OCI-LY1 (cell line): ENCODE results near the gene RAB6A.

Experiments used
- H2AFZ ChIP-seq: fragments of 200-600 bp; sonication (generic), shearing (Covaris generic); 2 replicates; pipeline ENCODE4 v1.6.0; 2014; ENCODE audit warnings: antibody characterized with exemption, mild to moderate bottlenecking, low read length
- H3F3A ChIP-seq: fragments of 200-600 bp; sonication (generic), shearing (Covaris generic); 2 replicates; pipeline ENCODE4 v1.6.0; 2014; ENCODE audit warnings: mild to moderate bottlenecking, antibody characterized with exemption, low read length, moderate library complexity; ENCODE audit not compliant: insufficient read depth
- H3K27ac ChIP-seq: fragments of 200-600 bp; sonication (generic); 2 replicates; pipeline ENCODE4 v1.5.1; 2014; ENCODE audit warnings: low read length, mixed run types, mild to moderate bottlenecking, low read depth; ENCODE audit not compliant: poor library complexity, severe bottlenecking
- H3K27me3 ChIP-seq: fragments of 200-600 bp; sonication (generic); 2 replicates; pipeline ENCODE4 v1.6.0; 2014; ENCODE audit warnings: antibody characterized with exemption, mild to moderate bottlenecking, low read length, moderate library complexity; ENCODE audit not compliant: insufficient read depth
- H3K36me3 ChIP-seq: fragments of 200-600 bp; sonication (generic); 2 replicates; pipeline ENCODE4 v1.6.1; 2014; ENCODE audit warnings: mild to moderate bottlenecking, antibody characterized with exemption, low read length, moderate library complexity, mixed read lengths; ENCODE audit not compliant: insufficient read depth
- H3K4me1 ChIP-seq: fragments of 200-600 bp; sonication (generic); 2 replicates; pipeline ENCODE4 v1.5.1; 2014; ENCODE audit warnings: mild to moderate bottlenecking, low read length, moderate library complexity; ENCODE audit not compliant: insufficient read depth, severe bottlenecking
- H3K4me2 ChIP-seq: fragments of 200-600 bp; sonication (generic), shearing (Covaris generic); 2 replicates; pipeline ENCODE4 v1.6.1; 2014; ENCODE audit warnings: low read length
- H3K4me3 ChIP-seq: fragments of 200-600 bp; sonication (generic); 2 replicates; pipeline ENCODE4 v1.5.1; 2014; ENCODE audit warnings: low read length, low read depth, mild to moderate bottlenecking, mixed read lengths; ENCODE audit not compliant: poor library complexity, severe bottlenecking
- H3K79me2 ChIP-seq: fragments of 200-600 bp; shearing (Covaris generic); 2 replicates; pipeline ENCODE4 v1.6.1; 2016; ENCODE audit warnings: mixed run types, low read length, mixed read lengths; ENCODE audit not compliant: insufficient read depth
- H3K9ac ChIP-seq: fragments of 200-600 bp; sonication (generic), shearing (Covaris generic); 2 replicates; pipeline ENCODE4 v1.6.1; 2014; ENCODE audit warnings: mild to moderate bottlenecking, low read length, mixed read lengths
- H3K9me2 ChIP-seq: fragments of 200-600 bp; sonication (generic), shearing (Covaris generic); 2 replicates; pipeline ENCODE4 v1.6.1; 2014; ENCODE audit warnings: low read depth, mild to moderate bottlenecking, low read length, mixed read lengths
- H3K9me3 ChIP-seq: fragments of 200-600 bp; shearing (Covaris generic); 2 replicates; pipeline ENCODE4 v1.6.1; 2014; ENCODE audit warnings: low read length, mixed read lengths
- H4K20me1 ChIP-seq: fragments of 200-600 bp; sonication (generic), shearing (Covaris generic); 2 replicates; pipeline ENCODE4 v1.6.0; 2016; ENCODE audit warnings: mild to moderate bottlenecking, low read length; ENCODE audit not compliant: insufficient read depth
- EZH2 ChIP-seq: fragments of 200-600 bp; sonication (generic), shearing (Covaris generic); IDR thresholded peaks from 2 replicates; pipeline ENCODE4 v1.8.0; 2017; ENCODE audit warnings: borderline replicate concordance, mixed run types, mild to moderate bottlenecking, antibody characterized with exemption, low read length, moderate library complexity, mixed read lengths
- TF ChIP-seq, protein P1 (sequence below): fragments of 200-600 bp; sonication (generic), shearing (Covaris generic); IDR thresholded peaks from 2 replicates; pipeline ENCODE4 v1.5.1; 2017; ENCODE audit warnings: mild to moderate bottlenecking, antibody characterized with exemption, low read length, moderate library complexity, mixed read lengths

Gene RAB6A

DNA sequence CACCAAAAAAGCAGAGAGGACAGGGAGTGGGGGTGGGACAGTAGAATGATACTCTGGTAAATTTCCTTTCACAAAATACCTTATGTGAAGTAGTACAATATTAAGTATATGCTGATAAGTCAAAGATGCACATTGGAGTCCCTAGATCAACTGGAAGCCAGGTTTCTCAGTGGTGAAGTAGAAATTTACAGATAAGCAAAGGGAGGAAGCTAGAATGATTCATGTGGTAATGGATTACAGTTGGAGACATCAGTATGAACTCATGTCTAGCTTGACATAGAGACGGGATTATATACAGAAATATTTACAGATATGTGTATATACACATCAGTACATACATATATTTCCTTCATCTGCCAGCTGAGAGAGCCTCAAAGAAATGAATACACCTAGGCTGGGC, 93.0 kb downstream of the RAB6A start:
- TF ChIP-seq, protein P1, sequence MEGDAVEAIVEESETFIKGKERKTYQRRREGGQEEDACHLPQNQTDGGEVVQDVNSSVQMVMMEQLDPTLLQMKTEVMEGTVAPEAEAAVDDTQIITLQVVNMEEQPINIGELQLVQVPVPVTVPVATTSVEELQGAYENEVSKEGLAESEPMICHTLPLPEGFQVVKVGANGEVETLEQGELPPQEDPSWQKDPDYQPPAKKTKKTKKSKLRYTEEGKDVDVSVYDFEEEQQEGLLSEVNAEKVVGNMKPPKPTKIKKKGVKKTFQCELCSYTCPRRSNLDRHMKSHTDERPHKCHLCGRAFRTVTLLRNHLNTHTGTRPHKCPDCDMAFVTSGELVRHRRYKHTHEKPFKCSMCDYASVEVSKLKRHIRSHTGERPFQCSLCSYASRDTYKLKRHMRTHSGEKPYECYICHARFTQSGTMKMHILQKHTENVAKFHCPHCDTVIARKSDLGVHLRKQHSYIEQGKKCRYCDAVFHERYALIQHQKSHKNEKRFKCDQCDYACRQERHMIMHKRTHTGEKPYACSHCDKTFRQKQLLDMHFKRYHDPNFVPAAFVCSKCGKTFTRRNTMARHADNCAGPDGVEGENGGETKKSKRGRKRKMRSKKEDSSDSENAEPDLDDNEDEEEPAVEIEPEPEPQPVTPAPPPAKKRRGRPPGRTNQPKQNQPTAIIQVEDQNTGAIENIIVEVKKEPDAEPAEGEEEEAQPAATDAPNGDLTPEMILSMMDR = no peak
- no peak for TF ChIP-seq EZH2
- Histone ChIP-seq H3K79me2 (no peaks in the 10 kb centered on the region), H3K36me3 (no peaks in the 10 kb centered on the region), H3K27me3 (no peaks in the 10 kb centered on the region), H3K27ac (no peak overlapping the region), H3K9me2 (no peaks in the 10 kb centered on the region), H3K4me1 (no peaks in the 10 kb centered on the region), H3K4me2 (no peak overlapping the region), H3K4me3 (no peak overlapping the region), H2AFZ (no peak overlapping the region), H3K9me3 (no peaks in the 10 kb centered on the region), H3F3A (no peaks in the 10 kb centered on the region), H4K20me1 (no peaks in the 10 kb centered on the region), H3K9ac (no peak overlapping the region)

DNA sequence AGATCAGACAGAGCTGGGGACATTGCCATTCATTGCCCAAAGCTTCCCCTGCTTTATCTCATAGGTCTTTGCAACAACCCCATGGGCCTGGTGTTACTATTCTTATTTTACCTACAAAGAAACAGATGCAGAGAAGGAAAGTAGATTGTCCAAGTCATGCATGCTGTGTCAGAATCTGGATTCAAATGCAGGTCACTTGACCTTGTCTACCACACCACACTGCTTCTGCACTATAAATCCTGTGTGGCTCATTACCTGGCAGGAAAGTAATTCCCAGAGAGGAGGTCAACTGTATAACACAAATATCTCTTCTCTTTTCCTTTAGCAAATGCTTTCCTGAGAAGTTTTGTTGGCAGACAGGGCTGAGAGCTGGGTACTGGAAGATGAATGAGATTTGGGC, 96.0 kb downstream of the RAB6A start:
- no peak overlapping the region for H3K9ac ChIP-seq
- H3K27me3 ChIP-seq = no peaks in the 10 kb centered on the region
- TF ChIP-seq EZH2 = no peak
- TF ChIP-seq, protein P1 = no peak
- no peaks in the 10 kb centered on the region for H3F3A ChIP-seq
- no peak overlapping the region for H3K4me3 ChIP-seq
- H3K9me2 ChIP-seq = no peaks in the 10 kb centered on the region
- no peak overlapping the region for H3K4me2 ChIP-seq
- peaks cover 9% of the 10 kb centered on the region for H3K4me1 ChIP-seq
- no peaks in the 10 kb centered on the region for H3K9me3 ChIP-seq
- no peaks in the 10 kb centered on the region for H3K36me3 ChIP-seq
- no peaks in the 10 kb centered on the region for H4K20me1 ChIP-seq
- H3K27ac ChIP-seq = no peak overlapping the region
- no peak overlapping the region for H2AFZ ChIP-seq
- H3K79me2 ChIP-seq = no peaks in the 10 kb centered on the region

DNA sequence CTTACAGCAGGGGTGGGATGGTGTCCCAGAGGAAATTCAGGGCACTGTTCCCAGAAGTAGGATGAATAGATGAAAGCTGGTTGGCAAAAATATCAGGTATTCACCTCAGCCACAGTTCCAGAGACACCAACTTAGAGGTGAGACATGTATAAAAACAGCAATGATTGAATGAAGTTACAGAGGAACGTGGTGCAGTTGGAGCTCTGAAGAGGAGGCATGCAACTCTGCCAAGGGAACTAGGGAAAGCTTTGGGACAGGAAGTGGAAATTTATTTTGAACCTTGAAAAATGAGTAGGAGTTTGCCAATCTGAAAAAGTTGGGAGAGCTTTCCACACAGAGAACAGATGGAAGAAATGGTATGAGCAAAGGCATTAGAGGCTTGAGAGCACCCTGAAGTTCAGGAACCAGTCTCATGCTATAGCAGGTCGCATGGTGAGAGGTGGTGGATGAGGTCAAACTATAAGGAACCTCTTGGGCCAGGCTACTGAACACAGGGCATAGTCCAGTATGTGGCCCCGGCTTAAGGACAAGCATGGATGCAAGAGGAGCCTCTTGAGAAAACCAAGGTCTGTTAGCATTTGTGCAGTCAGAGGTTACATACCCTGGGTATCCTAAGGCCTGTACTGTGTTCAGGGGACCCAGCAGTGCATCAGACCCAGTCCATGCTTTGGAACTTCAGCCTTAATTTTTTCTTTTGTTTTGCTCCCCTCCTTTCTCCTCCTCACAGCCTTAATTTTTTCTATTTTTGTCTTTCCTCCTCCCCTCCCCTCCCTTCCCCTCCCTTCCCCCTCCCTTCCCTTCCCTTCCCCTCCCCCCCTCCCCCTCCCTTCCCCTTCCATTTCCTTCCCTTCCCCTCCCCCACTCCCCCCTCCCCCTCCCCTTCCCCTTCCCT, 97.0 kb downstream of the RAB6A start:
- Histone ChIP-seq H3K4me3 (no peak overlapping the region), H3K27me3 (no peaks in the 10 kb centered on the region), H3K79me2 (no peaks in the 10 kb centered on the region), H3K9me2 (no peaks in the 10 kb centered on the region), H3K9me3 (no peaks in the 10 kb centered on the region), H4K20me1 (no peaks in the 10 kb centered on the region), H3K4me1 (peaks cover 9% of the 10 kb centered on the region), H2AFZ (no peak overlapping the region), H3K36me3 (no peaks in the 10 kb centered on the region), H3K27ac (no peak overlapping the region), H3K9ac (no peak overlapping the region), H3F3A (no peaks in the 10 kb centered on the region), H3K4me2 (no peak overlapping the region)
- no peak for TF ChIP-seq EZH2
- TF ChIP-seq, protein P1 = no peak
